Measurements from ENCODE around the gene ANKRD27.
"Not testable (repeated sequence)": the region's sequence is repeated elsewhere in the genome, so short reads cannot be mapped to it uniquely, and the experiment has no call there.

Gene ANKRD27

DNA sequence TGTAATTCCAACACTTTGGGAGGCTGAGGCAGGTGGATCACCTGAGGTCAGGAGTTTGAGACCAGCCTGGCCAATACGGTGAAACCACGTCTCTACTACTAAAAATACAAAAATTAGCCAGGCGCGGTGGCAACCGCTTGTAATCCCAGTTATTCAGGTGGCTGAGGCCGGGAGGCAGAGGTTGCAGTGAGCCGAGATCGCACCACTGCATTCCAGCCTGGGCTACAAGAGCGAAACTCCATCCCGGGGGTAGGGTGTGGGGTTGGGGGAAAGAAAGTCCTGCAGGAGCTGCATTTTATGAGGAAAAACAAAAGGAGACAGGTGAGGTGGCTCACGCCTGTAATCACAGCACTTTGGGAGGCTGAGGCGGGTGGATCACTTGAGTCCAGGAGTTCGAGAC, 22.6 kb downstream of the ANKRD27 start:
- not testable (repeated sequence) for DNase-seq (ENCODE audit: low spot score)

DNA sequence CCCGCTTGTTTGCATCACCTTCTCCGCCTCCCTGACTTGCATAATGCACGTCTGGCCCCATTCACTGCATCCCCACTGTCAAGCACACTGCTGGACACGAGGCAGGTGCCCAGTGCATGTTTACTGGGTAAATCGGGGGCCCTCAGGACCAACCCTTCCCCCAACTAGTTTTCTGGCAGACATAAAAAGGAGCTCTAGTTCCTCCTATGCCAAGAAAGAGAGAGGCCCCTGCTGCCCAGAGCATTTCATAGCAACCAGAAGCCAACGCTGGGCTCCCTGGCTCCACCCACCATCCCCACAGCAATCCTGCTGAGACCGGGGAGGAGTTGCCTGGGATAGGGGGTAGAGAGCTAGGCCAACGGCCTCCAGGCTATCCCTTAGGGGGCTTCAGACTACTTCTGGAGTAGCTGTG, 23.2 kb downstream of the ANKRD27 start:
- DNase-seq (ENCODE audit: low spot score) = no peak

DNA sequence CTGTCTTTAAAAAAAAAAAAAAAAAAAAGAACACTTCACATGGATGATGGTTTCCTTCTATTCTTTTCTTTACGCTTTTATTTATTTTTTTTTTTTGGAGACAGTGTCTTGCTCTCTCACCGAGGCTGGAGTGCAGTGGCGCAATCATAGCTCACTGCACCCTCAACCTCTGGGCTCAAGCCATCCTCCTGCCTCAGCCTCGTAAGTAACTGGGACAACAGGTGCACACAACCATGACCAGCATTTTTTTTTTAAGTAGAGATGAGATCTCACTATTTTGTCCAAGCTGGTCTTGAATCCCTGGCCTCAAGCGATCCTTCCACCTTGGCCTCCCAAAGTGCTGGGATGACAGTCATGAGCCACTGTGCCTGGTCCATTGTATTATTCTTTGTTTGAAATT, 24.3 kb downstream of the ANKRD27 start:
- no peak for DNase-seq (ENCODE audit: low spot score)

DNA sequence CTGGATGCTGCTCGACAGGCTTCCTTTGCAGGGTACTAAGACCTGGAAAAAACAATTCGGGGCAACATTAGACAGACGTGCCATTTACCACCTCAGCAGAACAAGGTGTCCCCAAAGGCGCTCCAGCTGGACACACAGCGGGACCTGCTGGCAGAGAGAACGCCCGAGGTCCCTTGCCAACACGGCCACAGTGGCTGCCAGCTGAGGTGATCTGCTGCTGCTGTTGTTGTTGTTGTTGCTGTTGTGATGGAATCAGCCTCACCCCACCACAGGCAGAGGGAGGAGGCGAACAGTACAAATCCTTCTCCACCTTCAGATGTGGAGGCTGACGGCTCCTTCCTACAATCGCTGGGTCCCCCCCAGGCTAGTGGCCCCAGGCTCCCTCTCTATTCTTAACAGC, 25.2 kb downstream of the ANKRD27 start:
- DNase-seq (ENCODE audit: low spot score) = no peak

DNA sequence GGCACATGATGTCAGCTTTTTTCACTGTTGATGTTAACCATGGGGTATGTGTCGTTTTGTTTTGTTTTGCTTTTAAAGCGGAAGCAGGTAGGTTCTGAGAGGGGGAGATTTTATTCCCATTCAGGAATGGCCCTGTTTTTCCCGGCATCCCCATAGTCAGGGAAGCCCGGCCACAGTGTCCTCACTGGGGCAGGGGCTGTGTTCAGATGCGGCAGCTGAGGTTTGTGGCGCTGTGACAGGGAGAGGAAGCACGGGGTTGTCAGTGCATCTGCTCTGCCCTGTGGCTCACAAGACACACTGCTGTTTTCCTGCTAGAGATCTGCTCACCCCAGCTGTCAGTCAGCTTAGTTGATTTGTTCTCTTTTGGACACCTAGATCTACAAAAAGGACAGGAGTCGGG, 27.6 kb downstream of the ANKRD27 start:
- no peak for DNase-seq (ENCODE audit: low spot score)

DNA sequence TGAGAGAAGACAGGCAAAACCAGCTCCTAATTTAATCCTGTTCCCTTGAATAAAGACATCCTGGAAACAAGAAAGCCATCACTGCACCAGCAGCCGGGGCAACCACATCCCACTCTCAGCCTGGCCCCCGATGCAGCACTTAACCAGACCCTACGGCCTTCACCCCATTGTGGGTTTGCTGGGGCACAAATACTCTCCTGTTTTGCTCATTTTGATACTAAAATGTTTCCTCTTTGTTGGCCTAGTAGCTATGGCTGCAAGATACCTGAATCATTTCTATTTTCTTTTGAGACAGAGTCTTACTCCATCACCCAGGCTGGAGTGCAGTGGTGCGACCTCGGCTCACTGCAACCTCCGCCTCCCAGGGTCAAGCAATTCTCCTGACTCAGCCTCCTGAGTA, 28.4 kb downstream of the ANKRD27 start:
- no peak for DNase-seq (ENCODE audit: low spot score)

DNA sequence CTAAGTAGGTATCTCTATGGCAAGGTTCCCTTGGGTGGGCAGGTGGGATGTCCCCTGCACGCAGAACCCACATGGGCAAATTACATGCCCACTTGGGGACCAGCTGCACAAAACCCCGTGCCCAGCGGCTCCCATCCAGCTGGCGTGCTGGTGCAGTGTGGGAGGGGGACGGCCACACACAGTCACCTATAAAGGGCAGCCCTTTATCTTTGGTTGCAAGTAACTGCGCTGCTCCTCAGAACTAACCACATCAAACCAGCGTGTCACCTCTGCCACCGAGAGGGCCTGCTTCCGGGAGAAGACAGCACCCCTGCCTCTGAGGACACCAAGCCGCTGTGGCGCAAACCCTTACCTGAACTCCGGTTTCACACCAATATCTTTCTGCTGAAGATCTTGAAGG, 32.2 kb downstream of the ANKRD27 start:
- no peak for DNase-seq (ENCODE audit: low spot score)

DNA sequence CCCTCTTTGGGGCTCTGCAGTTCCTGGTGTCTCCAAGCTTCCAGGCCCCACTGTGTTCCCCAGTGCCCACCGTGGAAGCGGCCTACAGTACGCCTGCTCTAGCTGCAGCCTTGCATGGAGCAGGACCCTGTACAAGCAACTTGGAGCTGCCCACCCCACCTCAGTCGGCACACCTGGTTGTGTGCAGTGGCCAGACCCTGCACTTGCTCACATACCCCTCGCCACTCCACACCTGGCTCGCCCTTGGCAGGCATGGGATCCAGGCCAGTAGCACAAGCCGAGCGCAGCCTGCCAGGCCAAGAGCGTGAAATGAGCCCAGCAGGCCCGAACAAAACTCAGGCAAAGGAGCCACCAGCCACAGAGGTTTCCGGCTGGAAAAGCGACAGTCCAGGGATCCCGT, 36.4 kb downstream of the ANKRD27 start:
- no peak for DNase-seq (ENCODE audit: low spot score)

DNA sequence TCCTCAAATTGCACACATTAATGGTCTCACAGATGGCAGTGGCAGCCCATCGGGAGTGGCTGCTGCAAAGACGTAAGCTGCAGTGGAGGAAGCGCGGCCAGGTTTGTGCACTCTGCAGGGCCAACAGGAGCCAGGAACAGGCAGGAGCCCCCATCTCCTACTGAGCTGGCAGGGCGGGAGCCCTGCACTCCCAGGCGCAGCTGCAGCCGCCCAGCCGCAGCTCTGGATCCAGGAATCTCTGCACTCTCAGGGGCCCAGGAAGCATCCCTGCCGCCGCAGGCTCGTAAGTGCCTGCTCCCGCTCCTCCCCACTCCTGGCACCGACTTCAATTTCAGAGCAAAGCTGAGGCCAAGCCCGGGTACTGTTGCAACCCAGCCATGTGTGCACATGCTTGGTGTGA, 37.5 kb downstream of the ANKRD27 start:
- no peak for DNase-seq (ENCODE audit: low spot score)

DNA sequence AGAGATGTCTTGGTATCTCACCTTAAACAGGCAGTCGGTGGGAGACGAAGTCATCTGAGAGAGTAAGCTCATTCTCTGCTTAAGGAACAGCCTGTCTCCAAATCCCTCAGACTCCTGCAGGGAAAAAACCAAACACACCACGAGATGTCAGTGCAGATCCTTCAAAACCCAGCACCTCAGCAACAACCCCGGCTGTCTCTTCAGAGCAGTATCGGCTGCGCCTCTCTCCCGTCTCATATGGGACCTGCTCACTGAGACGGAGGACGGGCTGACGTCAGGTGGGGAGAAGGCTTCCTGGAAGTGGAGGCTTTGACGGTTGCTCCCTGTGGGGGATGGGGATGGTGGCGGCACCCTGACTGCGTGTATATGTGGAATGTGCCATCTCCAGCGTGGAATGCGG, 43.6 kb downstream of the ANKRD27 start:
- DNase-seq (ENCODE audit: low spot score) = no peak

DNA sequence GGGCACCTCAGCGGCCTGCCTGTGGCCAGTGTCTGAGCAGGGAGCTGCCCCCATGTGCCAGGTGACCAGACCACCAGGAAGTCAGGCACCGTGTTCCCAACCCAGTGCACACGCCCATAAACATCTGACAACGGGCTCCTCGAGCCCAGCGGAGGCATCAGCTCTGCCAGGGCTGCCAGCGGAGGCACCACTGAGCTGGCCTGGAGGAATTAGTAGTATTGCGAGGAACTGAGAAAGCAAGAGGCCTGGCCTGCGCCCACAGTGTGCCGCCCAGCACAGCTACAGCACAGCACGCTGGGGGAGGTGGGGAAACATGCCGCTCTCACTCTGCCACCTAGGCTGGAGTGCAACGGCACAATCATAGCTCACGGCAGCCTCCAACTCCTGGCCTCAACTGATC, 44.6 kb downstream of the ANKRD27 start:
- no peak for DNase-seq (ENCODE audit: low spot score)

DNA sequence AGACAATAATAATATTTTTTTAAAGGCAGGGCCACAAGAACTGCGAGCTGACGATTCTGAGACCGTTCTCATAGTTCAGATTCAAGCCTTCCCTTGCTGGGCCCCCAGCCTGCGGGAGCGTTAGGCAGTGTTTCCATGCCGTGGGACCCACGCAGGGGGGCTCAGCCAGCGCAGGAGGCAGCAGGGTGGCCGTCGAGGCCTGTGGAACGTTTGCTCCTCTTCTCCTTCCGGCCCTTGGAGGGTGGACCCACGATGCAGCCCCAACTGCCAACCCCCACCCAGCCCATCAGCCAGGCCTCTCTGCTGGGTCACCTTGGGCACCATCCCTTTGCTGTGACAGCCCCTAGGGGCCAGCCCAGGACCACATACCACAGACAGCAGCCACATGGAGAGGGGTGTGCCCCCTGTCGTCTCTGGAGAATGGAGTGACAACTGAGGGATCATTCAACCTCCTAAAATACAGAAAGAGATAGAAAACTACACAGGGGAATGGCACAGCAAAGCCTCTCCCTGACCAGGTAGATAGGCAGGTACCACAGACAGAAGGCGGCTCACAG, 47.2 kb downstream of the ANKRD27 start:
- no peak for DNase-seq (ENCODE audit: low spot score)

DNA sequence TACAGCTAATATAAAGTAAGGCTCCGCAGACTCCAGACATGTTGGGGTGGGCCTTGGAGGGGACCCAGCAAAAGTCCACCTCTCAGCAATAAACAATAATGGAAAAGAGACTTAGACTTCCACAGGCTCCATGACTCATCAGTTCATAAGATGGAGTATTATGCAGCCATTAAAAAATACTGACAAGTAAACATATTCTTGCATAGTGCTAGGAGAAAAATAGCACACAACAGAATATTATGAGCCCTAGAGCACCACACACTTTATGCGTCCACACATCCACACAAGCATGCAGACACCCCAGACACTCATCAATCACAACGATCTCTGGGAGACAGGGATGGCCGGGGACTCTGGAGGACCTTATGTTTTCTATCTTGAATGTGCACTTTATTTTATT, 48.0 kb downstream of the ANKRD27 start:
- DNase-seq (ENCODE audit: low spot score) = no peak

DNA sequence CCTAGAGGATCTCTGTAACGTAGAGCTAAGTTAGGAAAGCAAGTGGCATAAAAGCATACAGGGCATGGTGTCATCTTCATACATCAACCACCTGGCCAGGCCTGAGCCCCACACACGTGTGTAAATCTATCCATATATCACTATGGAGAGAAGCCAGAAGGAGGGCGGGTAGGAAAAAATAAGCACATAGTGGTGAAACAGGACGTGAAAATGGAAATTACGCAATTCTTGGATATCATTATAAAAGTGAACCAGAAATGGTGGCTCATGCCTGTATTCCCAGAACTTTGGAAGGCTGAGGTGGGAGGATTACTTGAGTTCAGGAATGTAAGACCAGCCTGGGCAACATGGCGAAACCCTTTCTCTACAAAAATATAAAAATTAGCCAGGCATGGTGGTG, 50.6 kb downstream of the ANKRD27 start:
- no peak for DNase-seq (ENCODE audit: low spot score)

DNA sequence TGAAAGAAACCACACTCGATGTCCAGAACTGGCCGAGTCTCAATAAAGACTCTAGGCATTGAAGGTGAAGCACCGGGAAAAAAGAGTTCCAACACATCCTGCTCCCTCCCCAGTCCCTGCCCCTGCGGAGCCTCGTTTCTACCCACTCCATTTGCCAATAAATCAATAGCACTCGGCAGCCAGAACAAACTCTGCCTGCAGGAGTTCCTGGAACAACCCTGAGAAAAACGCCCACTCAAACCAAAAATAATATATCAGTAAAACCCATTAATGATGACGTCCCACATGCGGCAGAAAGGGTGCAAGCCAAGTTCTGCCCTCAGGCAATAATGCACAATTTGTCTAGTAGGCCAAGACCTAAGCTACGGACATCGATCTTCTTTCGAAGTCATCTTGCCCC, 53.0 kb downstream of the ANKRD27 start:
- DNase-seq (ENCODE audit: low spot score) = no peak

DNA sequence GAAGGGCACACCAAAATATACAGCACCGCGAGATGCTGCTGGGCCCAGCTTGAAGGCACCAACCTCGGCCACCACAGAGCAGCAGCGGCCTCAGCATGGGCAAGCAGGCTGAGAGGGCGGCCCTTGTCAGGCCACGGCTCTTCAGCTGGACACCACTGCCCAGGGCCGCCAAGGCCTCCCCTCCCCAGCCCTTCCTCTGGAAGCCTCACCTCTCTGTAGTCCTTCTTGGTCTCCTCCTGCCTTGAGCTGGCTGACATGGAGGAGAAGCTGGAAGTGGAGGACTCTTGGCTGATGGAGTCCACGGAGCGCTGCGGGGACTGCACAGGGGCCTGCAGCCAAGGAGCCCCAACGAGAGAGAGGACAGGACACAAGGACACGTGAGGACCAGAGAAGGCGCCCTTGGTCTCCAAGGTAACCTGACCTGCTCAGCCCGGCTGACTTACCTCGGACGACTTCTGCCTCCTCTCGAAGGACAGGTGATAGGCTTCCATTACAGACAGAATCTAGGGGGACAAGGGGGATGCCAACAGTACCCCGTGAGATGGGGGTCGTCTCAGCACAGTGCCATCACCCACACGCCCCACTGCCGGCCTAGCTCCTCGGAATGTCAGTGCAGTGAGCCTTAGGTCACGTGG, 55.8 kb downstream of the ANKRD27 start:
- no peak for DNase-seq (ENCODE audit: low spot score)

DNA sequence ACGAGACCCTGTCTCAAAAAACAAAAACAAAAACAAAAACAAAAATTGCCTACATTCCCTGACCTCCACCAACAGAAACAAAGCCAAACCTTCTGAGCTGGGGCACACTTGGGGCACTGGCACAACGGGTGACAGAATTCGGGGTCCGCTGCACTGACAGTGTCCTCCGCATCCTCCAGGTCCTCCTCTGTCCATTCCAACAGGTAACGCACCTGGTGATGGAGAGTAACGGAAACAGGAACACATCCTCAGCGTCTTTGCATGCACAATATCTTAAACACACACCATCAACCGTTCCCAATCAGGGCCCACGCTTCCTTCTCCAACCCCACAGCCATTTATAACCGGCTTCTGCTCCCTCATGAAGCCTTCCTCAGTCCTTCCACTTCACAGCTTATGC, 59.4 kb downstream of the ANKRD27 start:
- no peak for DNase-seq (ENCODE audit: low spot score)

DNA sequence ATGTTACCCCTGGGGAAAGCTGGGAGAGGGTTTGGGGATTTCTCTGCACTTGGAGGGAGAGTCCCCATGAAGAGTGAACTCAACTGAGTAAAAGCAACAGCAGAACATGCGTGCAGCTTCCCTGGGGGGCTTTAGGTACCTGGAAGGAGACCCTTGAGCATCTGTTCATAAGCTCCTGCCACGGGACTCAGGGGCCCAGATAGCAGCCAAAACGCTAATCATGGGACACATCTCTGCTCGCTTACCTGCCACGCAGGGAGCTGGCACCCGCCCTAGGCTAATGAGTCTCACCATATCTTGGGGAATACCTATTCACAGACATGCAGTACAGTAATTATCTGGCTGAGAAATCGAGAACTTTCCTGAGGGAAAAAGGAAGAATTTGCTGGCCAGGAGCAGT, 60.1 kb downstream of the ANKRD27 start:
- DNase-seq (ENCODE audit: low spot score) = no peak

DNA sequence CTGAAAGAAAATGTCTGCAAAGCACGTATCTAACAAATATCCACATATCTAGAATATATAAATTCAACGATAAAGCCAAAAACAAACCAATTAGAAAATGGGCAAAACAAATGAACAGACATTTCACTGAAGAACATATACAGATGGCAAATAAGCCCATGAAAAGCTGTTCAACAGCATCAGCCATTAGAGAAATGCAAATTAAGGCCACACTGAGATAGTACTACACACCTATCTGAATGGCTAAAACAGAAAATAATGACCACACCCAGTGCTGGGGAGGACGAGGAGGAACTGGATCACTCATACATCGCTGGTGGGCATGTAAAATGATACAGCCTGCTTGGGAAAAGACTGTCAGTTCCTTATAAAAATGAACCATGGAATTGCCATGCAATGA, 62.0 kb downstream of the ANKRD27 start:
- DNase-seq (ENCODE audit: low spot score) = no peak

DNA sequence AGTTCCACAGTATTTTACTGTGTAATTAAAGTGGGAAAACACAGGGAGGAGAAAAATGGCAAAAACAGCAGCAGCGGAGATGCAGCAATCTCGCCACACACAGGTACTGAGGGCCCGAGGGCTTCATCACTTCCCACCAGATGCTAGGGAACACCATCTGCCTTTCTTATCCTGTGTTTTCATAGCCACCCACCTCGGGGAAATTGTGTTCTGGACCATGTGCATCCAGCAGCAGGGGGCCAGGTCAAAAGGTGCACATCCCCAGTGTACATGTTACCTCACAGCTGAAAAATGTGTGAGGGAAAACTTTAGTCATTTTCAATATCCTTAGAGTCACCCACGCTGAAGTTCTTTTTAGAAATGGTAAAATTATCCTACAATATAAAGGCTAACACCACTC, 63.8 kb downstream of the ANKRD27 start:
- DNase-seq (ENCODE audit: low spot score) = no peak

DNA sequence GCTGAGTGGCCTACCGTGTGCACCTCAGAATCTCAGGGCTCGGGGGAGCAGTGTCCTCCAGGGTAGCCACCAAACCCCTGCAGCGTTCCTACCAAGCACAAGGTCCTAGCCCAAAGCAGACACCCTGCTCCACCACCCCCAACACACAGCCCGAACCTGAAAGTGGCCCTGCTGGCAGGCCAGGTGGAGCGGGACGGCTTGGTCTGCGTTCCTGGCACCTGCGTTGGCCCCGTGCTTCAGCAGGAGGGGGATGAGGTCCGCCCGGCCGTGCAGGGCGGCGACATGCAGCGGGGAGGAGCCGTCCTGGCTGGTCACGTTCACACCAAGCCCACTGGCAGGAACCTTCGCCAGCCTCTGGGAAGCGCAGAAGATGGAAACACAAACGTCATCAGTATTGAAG, 67.5 kb downstream of the ANKRD27 start:
- no peak for DNase-seq (ENCODE audit: low spot score)

DNA sequence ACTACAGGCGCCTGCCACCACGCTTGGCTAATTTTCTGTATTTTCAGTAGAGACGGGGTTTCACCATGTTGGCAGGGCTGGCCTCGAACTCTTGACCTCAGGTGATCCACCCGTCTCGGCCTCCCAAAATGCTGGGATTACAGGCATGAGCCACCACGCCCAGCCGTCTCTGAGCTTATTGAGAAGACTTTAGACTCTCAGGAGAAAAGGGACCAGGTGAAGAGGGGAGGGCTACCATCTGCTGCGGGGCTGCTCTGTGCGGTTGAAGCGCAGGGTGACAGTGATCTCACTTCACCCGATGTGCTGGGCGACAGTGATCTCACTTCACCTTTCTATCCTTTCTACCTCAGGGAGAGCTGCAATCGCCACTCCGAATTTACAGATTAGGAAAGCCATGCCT, 68.7 kb downstream of the ANKRD27 start:
- no peak for DNase-seq (ENCODE audit: low spot score)

DNA sequence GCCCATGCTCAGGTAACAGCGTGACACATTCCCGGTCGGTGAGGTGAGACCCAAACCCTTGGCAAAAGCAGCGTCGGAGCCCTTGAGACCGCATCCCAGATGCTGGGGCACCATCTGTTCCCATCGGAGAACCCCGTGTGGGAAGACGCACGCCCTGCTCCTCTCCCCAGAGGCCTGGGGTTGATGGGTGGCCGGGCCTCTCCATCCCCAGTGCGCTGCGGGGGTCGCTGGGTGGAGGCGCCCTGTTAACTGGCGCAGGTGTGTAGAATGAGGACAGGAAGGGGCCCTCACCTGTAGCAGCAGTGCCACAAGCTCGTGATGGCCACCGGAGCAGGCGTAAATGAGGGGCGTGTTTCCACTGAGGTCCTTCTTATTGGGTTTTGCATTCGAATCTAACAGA, 69.4 kb downstream of the ANKRD27 start:
- no peak for DNase-seq (ENCODE audit: low spot score)

DNA sequence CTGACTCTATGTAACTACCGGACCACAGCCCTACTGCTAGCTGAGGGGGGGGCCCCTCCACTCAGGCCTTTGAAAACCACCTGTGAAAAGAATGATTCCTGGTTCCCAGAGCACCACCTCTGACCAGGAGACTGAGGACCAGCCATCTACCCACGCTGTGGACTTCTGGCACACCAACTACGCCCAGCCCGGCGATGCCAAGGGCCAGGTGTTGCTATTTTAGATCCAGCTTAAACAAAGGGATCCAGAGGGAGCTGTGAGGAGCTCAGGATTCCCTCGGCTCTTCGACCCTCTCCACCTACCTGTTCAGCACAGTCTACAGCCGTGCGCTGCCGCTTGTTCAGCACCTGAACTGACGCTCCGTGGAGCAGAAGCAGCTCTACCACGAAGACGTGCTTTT, 71.0 kb downstream of the ANKRD27 start:
- no peak for DNase-seq (ENCODE audit: low spot score)

DNA sequence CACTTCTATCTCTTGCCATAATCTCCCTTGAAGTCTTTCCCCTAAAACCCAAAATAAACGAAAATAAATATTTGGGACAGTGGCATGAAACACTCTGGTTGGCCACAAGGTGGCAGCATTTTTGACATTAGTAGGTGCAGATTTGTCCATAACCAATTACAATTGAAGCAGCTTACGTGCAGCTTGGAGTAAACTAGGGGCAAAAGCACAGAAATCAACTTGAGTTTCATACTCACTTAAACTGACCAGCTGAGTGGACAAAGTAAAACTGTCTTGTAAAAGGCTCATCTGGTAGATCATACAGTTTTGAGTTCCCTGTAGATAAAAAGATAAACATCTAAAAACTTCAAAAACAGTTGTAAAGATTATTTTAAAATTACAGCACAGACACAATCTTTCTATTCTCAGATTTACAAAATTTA, 75.2 kb downstream of the ANKRD27 start:
- peak; percentile 73 for DNase-seq (ENCODE audit: low spot score)
